CD4-positive, alpha-beta T cell (primary cell): ENCODE data around the gene ABCC8. TPM values are rescaled to one million over a fixed set of nuclear protein-coding genes. Genes with fewer than 3 reads are reported as not detected.

Experiments used
- ATAC-seq: fragments of 200-7000 bp; cut with Tn5 transposase; one replicate; pipeline ENCODE4 v1.10.0; 2022; ENCODE audit warnings: mild to moderate bottlenecking; ENCODE audit not compliant: poor library complexity
- CTCF ChIA-PET: fragments of 350-600 bp; sonication (Branson Sonifier 250); formaldehyde crosslinking; loops from one replicate; lab custom pipeline; 2021; ENCODE audit warnings: antibody characterized with exemption, inconsistent platforms; lab: Charles Lee
- POLR2A ChIA-PET: fragments of 350-600 bp; sonication (Branson Sonifier 250); formaldehyde crosslinking; loops from one replicate; lab custom pipeline; 2021; ENCODE audit warnings: antibody characterized with exemption, inconsistent platforms; lab: Charles Lee
- DNase-seq, 14 experiments: peaks; one replicate each; pipeline ENCODE4 v3.0.0-alpha.2; 2013 to 2020; ENCODE audit warnings: mixed read lengths in 2 of 14
- H3K27ac ChIP-seq, 2 donors: one replicate each; pipeline versions ENCODE4 v1.5.1 to v1.7.0; 2013; ENCODE audit warnings: low read length in 2 of 2, low read depth in 1 of 2, mild to moderate bottlenecking in 1 of 2
- H3K27me3 ChIP-seq, 2 experiments: 1 replicate in 1 of 2; 2 replicates in 1 of 2; pipeline versions ENCODE4 v1.6.1 to v1.7.0; 2013; ENCODE audit warnings: low read length in 2 of 2, control low read depth in 1 of 2, mild to moderate bottlenecking in 1 of 2, moderate library complexity in 1 of 2; ENCODE audit not compliant: insufficient read depth in 2 of 2, control insufficient read depth in 1 of 2
- H3K36me3 ChIP-seq: one replicate; pipeline ENCODE4 v1.6.1; 2013; ENCODE audit warnings: low read length, control low read depth; ENCODE audit not compliant: insufficient read depth
- H3K4me1 ChIP-seq: one replicate; pipeline ENCODE4 v1.6.1; 2013; ENCODE audit warnings: low read length, control low read depth; ENCODE audit not compliant: insufficient read depth
- H3K4me3 ChIP-seq: one replicate; pipeline ENCODE4 v1.5.1; 2013; ENCODE audit warnings: mild to moderate bottlenecking, low read length, moderate library complexity
- H3K9me3 ChIP-seq, 2 experiments: 1 replicate in 1 of 2; 2 replicates in 1 of 2; pipeline versions ENCODE4 v1.6.1 to v1.7.0; 2013; ENCODE audit warnings: low read length in 2 of 2, mild to moderate bottlenecking in 2 of 2, control low read depth in 1 of 2, moderate library complexity in 1 of 2; ENCODE audit not compliant: control insufficient read depth in 1 of 2, insufficient read depth in 1 of 2
- H3K27ac Mint-ChIP-seq: one replicate; pipeline ENCODE4 v1.8.0; 2020; ENCODE audit warnings: mixed read lengths
- H3K27me3 Mint-ChIP-seq: one replicate; pipeline ENCODE4 v1.8.0; 2021; ENCODE audit warnings: mixed read lengths
- H3K36me3 Mint-ChIP-seq: one replicate; pipeline ENCODE4 v1.8.0; 2021; ENCODE audit warnings: low read depth, mixed read lengths
- H3K4me1 Mint-ChIP-seq: one replicate; pipeline ENCODE4 v1.8.0; 2021; ENCODE audit warnings: low read depth, mixed read lengths
- H3K4me3 Mint-ChIP-seq: one replicate; pipeline ENCODE4 v1.8.0; 2020; ENCODE audit warnings: mild to moderate bottlenecking, mixed read lengths
- H3K9me3 Mint-ChIP-seq: one replicate; pipeline ENCODE4 v1.8.0; 2020; ENCODE audit warnings: mixed read lengths
- CTCF ChIP-seq: fragments of 200-600 bp; IDR thresholded peaks from one replicate; pipeline ENCODE4 v1.8.0; 2022; ENCODE audit warnings: antibody characterized with exemption, mild to moderate bottlenecking
- intact Hi-C, 2 experiments: fragments of 100-400 bp; cut with DNase I in 1 of 2; cut with micrococcal nuclease in 1 of 2; formaldehyde crosslinking; loops; one replicate each; pipeline versions ENCODE4 v1.15.1 to v1.9.0; 2023 to 2025; cut with DNase I, micrococcal nuclease
- total RNA-seq, 174 experiments: library from RNA in 2 of 174; stranded (reverse) in 2 of 174; gene quantifications; one replicate each; pipeline ENCODE4 v1.2.3 and lab custom pipeline; 2021 to 2026

The ABCC8 gene
- total RNA-seq, 2 experiments from 2014 or later, result not detected

DNA sequence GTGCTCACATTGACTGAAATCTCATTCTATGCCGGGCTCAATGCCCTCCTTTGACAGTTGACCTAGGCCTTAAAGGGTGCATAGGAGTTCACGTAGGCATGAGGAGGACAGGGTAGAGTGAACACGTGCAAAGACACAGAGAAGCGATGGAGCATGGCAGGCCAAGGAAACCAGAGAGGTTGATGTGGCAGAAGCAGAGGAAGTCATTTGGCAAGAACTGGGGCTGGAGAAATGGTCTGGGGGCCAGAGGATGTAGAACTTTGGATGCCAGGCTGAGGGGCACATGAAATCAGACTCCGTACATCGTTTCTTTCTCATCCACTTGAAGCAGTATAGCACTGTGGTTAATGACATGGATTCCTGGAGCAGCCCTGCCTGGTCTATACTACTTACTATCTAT is 13.6 kb upstream of the ABCC8 start:
- Histone ChIP-seq H3K36me3 (no peaks in the 10 kb centered on the region), H3K4me3 (no peak overlapping the region), H3K9me3 (no peaks in the 10 kb centered on the region), H3K4me1 (no peaks in the 10 kb centered on the region), H3K27me3 (peaks cover 0 to 4% of the 10 kb centered on the region in 2 experiments), H3K27ac (no peak overlapping the region)
- H3K4me1 Mint-ChIP-seq, result no peaks in the 10 kb centered on the region
- no peak overlapping the region for H3K4me3 Mint-ChIP-seq
- ChIA-PET CTCF (no interaction called here), POLR2A (no interaction called here)
- no peaks in the 10 kb centered on the region for H3K9me3 Mint-ChIP-seq
- intact Hi-C loops, result no loop called here
- ATAC-seq (no peak), DNase-seq (no peak)
- H3K27me3 Mint-ChIP-seq, result peaks cover 37% of the 10 kb centered on the region
- H3K27ac Mint-ChIP-seq, result no peak overlapping the region
- no peak for TF ChIP-seq CTCF
- no peaks in the 10 kb centered on the region for H3K36me3 Mint-ChIP-seq

DNA sequence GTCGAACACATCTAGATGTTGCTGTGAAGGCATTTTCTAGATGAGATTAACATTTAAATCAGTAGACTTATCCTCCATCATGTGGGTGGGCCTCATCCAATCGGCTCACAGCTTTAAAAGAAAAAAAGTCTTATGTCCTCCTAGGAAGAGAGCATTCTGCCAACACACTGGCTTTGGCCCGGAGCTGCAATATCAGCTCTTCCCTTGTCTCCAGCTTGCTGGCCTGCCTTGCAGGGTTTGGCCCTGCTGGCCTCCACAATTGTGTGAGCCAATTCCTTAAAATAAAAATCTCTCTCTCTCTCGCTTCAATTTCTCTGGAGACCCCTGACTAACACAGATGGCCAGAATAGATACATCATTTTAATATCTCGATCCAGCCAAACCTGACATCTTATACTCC is 13.1 kb upstream of the ABCC8 start:
- Mint-ChIP-seq H3K9me3 (no peaks in the 10 kb centered on the region), H3K36me3 (no peaks in the 10 kb centered on the region), H3K27ac (no peak overlapping the region), H3K4me3 (no peak overlapping the region), H3K27me3 (peaks cover 37% of the 10 kb centered on the region), H3K4me1 (no peaks in the 10 kb centered on the region)
- no peak overlapping the region for H3K4me3 ChIP-seq
- POLR2A ChIA-PET, result no interaction called here
- TF ChIP-seq CTCF, result no peak
- no peak for ATAC-seq
- CTCF ChIA-PET, result no interaction called here
- H3K9me3 ChIP-seq, result no peaks in the 10 kb centered on the region
- H3K27ac ChIP-seq, result no peak overlapping the region
- H3K4me1 ChIP-seq, result no peaks in the 10 kb centered on the region
- intact Hi-C loops, result no loop called here
- no peak for DNase-seq
- H3K36me3 ChIP-seq, result no peaks in the 10 kb centered on the region
- H3K27me3 ChIP-seq, result peaks cover 0 to 4% of the 10 kb centered on the region in 2 experiments

DNA sequence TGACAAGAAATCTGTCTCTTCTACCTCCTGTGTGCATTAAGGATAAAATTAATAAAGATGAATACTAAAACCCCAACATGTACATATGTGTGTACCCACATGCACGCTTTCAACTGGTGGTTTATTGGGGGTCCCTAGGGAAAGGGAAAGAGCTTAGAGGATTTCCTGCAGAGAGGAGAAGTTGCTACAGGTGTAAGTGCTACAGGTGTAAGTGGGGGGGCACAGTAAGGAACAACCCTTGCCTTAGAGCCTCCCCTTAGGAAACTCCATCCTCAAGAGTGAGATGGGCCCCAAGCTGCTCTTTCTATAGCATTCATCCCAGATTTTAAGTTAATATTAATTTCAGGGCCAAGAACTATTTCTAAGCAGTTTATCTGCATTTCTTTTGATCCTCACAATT is 11.9 kb upstream of the ABCC8 start:
- ATAC-seq, result no peak
- no peak overlapping the region for H3K27ac Mint-ChIP-seq
- Histone ChIP-seq H3K4me1 (no peaks in the 10 kb centered on the region), H3K9me3 (no peaks in the 10 kb centered on the region), H3K27ac (no peak overlapping the region), H3K27me3 (peaks cover 0 to 4% of the 10 kb centered on the region in 2 experiments), H3K36me3 (no peaks in the 10 kb centered on the region), H3K4me3 (no peak overlapping the region)
- no peaks in the 10 kb centered on the region for H3K9me3 Mint-ChIP-seq
- intact Hi-C loops, result no loop called here
- DNase-seq, result no peak
- H3K27me3 Mint-ChIP-seq, result peaks cover 37% of the 10 kb centered on the region
- no peaks in the 10 kb centered on the region for H3K36me3 Mint-ChIP-seq
- no peak overlapping the region for H3K4me3 Mint-ChIP-seq
- ChIA-PET POLR2A (no interaction called here), CTCF (no interaction called here)
- no peaks in the 10 kb centered on the region for H3K4me1 Mint-ChIP-seq
- no peak for TF ChIP-seq CTCF
